Effector memory CD4-positive, alpha-beta T cell (primary cell): ENCODE measurements around the gene OR2A14.
A peak's percentile ranks its signal among the peaks of the same experiment; 100 is the strongest.
"Not testable (repeated sequence)": the region's sequence is repeated elsewhere in the genome, so short reads cannot be mapped to it uniquely, and the experiment has no call there.

Source experiments
- DNase-seq, 3 donors: peaks; one replicate each; pipeline ENCODE4 v3.0.0-alpha.2; 2020
- H3K27ac ChIP-seq: 2 replicates; pipeline ENCODE4 v1.7.0; 2013; ENCODE audit warnings: mild to moderate bottlenecking, low read length, moderate library complexity; ENCODE audit not compliant: insufficient read depth, poor library complexity, severe bottlenecking
- H3K27me3 ChIP-seq: replicated peaks from 2 replicates; pipeline ENCODE4 v1.7.0; 2013; ENCODE audit warnings: mild to moderate bottlenecking, low read length; ENCODE audit not compliant: insufficient read depth, control insufficient read depth, poor library complexity, severe bottlenecking
- H3K36me3 ChIP-seq: 2 replicates; pipeline ENCODE4 v1.7.0; 2013; ENCODE audit warnings: mild to moderate bottlenecking, low read length, moderate library complexity; ENCODE audit not compliant: control insufficient read depth, insufficient read depth
- H3K4me1 ChIP-seq: 2 replicates; pipeline ENCODE4 v1.7.0; 2013; ENCODE audit warnings: low read length, mild to moderate bottlenecking; ENCODE audit not compliant: control insufficient read depth, insufficient read depth, poor library complexity, severe bottlenecking
- H3K4me3 ChIP-seq: 2 replicates; pipeline ENCODE4 v1.7.0; 2013; ENCODE audit warnings: low read length, low read depth, mild to moderate bottlenecking; ENCODE audit not compliant: insufficient read depth, poor library complexity, severe bottlenecking
- H3K9me3 ChIP-seq: 2 replicates; pipeline ENCODE4 v1.7.0; 2013; ENCODE audit warnings: mild to moderate bottlenecking, low read length, moderate library complexity; ENCODE audit not compliant: control insufficient read depth

The OR2A14 gene

GRCh38 chr7:144144426-144144825, 21.4 kb downstream of the OR2A14 start:
- H3K4me1 ChIP-seq: no peaks in the 10 kb centered on the region
- no peaks in the 10 kb centered on the region for H3K27me3 ChIP-seq
- H3K4me3 ChIP-seq: no peak overlapping the region
- no peak for DNase-seq
- no peaks in the 10 kb centered on the region for H3K36me3 ChIP-seq
- H3K9me3 ChIP-seq: peaks cover 4% of the 10 kb centered on the region
- H3K27ac ChIP-seq: no peak overlapping the region

GRCh38 chr7:144148224-144148827, 25.4 kb downstream of the OR2A14 start:
- H3K4me1 ChIP-seq: no peaks in the 10 kb centered on the region
- no peaks in the 10 kb centered on the region for H3K36me3 ChIP-seq
- H3K4me3 ChIP-seq: no peak overlapping the region
- DNase-seq: no peak
- H3K9me3 ChIP-seq: peaks cover 4% of the 10 kb centered on the region
- no peaks in the 10 kb centered on the region for H3K27me3 ChIP-seq
- H3K27ac ChIP-seq: no peak overlapping the region

- Histone ChIP-seq H3K27ac (no peak overlapping the region), H3K4me1 (no peaks in the 10 kb centered on the region), H3K4me3 (no peak overlapping the region), H3K36me3 (no peaks in the 10 kb centered on the region), H3K27me3 (no peaks in the 10 kb centered on the region), H3K9me3 (no peaks in the 10 kb centered on the region)
- no peak for DNase-seq
Observed at GRCh38 chr7:144158861-144159260, 35.9 kb downstream of the OR2A14 start.

- Histone ChIP-seq H3K36me3 (no peaks in the 10 kb centered on the region), H3K9me3 (no peaks in the 10 kb centered on the region)
- no peak for DNase-seq
Observed at GRCh38 chr7:144164784-144165183, 41.8 kb downstream of the OR2A14 start.

GRCh38 chr7:144171594-144172350, 48.8 kb downstream of the OR2A14 start:
- not testable (repeated sequence) for H3K27ac ChIP-seq, H3K36me3 ChIP-seq, H3K9me3 ChIP-seq, H3K4me1 ChIP-seq, H3K4me3 ChIP-seq, H3K27me3 ChIP-seq, DNase-seq

More at GRCh38 chr7:144164784-144165183, 41.8 kb downstream of the OR2A14 start:
- Histone ChIP-seq H3K27ac (no peak overlapping the region), H3K27me3 (no peaks in the 10 kb centered on the region), H3K4me1 (no peaks in the 10 kb centered on the region), H3K4me3 (no peak overlapping the region)

- H3K36me3 ChIP-seq: no peaks in the 10 kb centered on the region
Observed at GRCh38 chr7:144174613-144175012, 51.6 kb downstream of the OR2A14 start.

GRCh38 chr7:144178380-144179164, 55.6 kb downstream of the OR2A14 start:
- H3K27ac ChIP-seq, H3K4me1 ChIP-seq, H3K36me3 ChIP-seq, H3K27me3 ChIP-seq, H3K9me3 ChIP-seq, H3K4me3 ChIP-seq: not testable (repeated sequence)
- DNase-seq: peak in 1 of 3 donors; percentile 3

More at GRCh38 chr7:144174613-144175012, 51.6 kb downstream of the OR2A14 start:
- H3K4me3 ChIP-seq: no peak overlapping the region
- H3K4me1 ChIP-seq: no peaks in the 10 kb centered on the region
- no peak overlapping the region for H3K27ac ChIP-seq
- no peak for DNase-seq
- H3K27me3 ChIP-seq: no peaks in the 10 kb centered on the region
- H3K9me3 ChIP-seq: no peaks in the 10 kb centered on the region

- not testable (repeated sequence) for H3K27ac ChIP-seq, H3K4me1 ChIP-seq, H3K9me3 ChIP-seq, H3K36me3 ChIP-seq, H3K27me3 ChIP-seq, DNase-seq, H3K4me3 ChIP-seq
Observed at GRCh38 chr7:144179165-144179479, 56.1 kb downstream of the OR2A14 start.
